B cell (primary cell): ENCODE measurements around the gene ERP27. TPM values are rescaled to one million over a fixed set of nuclear protein-coding genes. Genes with fewer than 3 reads are reported as not detected.
A peak's percentile ranks its signal among the peaks of the same experiment; 100 is the strongest.

Experiments
- ATAC-seq: fragments of 200-7000 bp; cut with Tn5 transposase; one replicate; pipeline ENCODE4 v1.10.0; 2021; ENCODE audit warnings: low read depth, mild to moderate bottlenecking, moderate number of reproducible peaks, moderate library complexity
- CTCF ChIA-PET: fragments of 350-600 bp; sonication (Branson Sonifier 250); formaldehyde crosslinking; loops from one replicate; lab custom pipeline; 2021; ENCODE audit warnings: antibody characterized with exemption, inconsistent platforms; lab: Charles Lee
- POLR2A ChIA-PET: fragments of 350-600 bp; sonication (Branson Sonifier 250); formaldehyde crosslinking; loops from one replicate; lab custom pipeline; 2021; ENCODE audit warnings: antibody characterized with exemption; lab: Charles Lee
- DNase-seq: peaks from one replicate; pipeline ENCODE4 v3.0.0; 2013
- H2AFZ ChIP-seq: 2 replicates; pipeline ENCODE4 v1.6.1; 2012; ENCODE audit warnings: mild to moderate bottlenecking, low read depth, low read length; ENCODE audit not compliant: insufficient read depth, poor library complexity, severe bottlenecking
- H3K27ac ChIP-seq, 2 donors: 1 replicate in 1 of 2; 2 replicates in 1 of 2; pipeline ENCODE4 v1.5.1; 2012 to 2013; ENCODE audit warnings: low read length in 2 of 2, mild to moderate bottlenecking in 2 of 2, moderate library complexity in 1 of 2
- H3K27me3 ChIP-seq, 4 experiments: fragments of 200-600 bp in 1 of 4; sonication (generic) in 1 of 4; replicated peaks in 1 of 4; 1 replicate in 2 of 4; 2 replicates in 2 of 4; pipeline versions ENCODE4 v1.6.1 to v1.7.0; 2013 to 2016; ENCODE audit warnings: low read length in 3 of 4, mild to moderate bottlenecking in 2 of 4, mixed read lengths in 1 of 4, moderate library complexity in 1 of 4; ENCODE audit not compliant: insufficient read depth in 4 of 4, control insufficient read depth in 3 of 4; ENCODE audit errors: control extremely low read depth in 1 of 4
- H3K36me3 ChIP-seq, 2 experiments: replicated peaks in 1 of 2; 1 replicate in 1 of 2; 2 replicates in 1 of 2; pipeline versions ENCODE4 v1.6.1 to v1.7.1; 2013; ENCODE audit warnings: low read length in 1 of 2; ENCODE audit not compliant: insufficient read depth in 2 of 2, control insufficient read depth in 1 of 2; ENCODE audit errors: control extremely low read depth in 1 of 2, extremely low read depth in 1 of 2
- H3K4me1 ChIP-seq, 2 donors: fragments of 200-600 bp in 1 of 2; sonication (generic) in 1 of 2; 1 replicate in 1 of 2; 2 replicates in 1 of 2; pipeline versions ENCODE4 v1.5.1 to v1.6.1; 2013 to 2017; ENCODE audit warnings: low read length in 2 of 2; ENCODE audit not compliant: control insufficient read depth in 2 of 2, insufficient read depth in 2 of 2
- H3K4me2 ChIP-seq: replicated peaks from 2 replicates; pipeline ENCODE3; 2012; ENCODE audit warnings: mild to moderate bottlenecking, low read depth, low read length; ENCODE audit not compliant: poor library complexity, severe bottlenecking
- H3K4me3 ChIP-seq, 5 experiments: fragments of 200-600 bp in 1 of 5; sonication (generic) in 1 of 5; 1 replicate in 3 of 5; 2 replicates in 2 of 5; pipeline versions ENCODE4 v1.5.1 to v1.7.0; 2011 to 2016; ENCODE audit warnings: low read length in 4 of 5, mild to moderate bottlenecking in 4 of 5, low read depth in 2 of 5, control low read depth in 1 of 5, moderate library complexity in 1 of 5; ENCODE audit not compliant: insufficient read depth in 1 of 5; ENCODE audit errors: control extremely low read depth in 1 of 5, extremely low read depth in 1 of 5
- H3K79me2 ChIP-seq: fragments of 200-600 bp; sonication (generic); one replicate; pipeline ENCODE4 v1.6.0; 2016; ENCODE audit warnings: low read length; ENCODE audit not compliant: control insufficient read depth, insufficient read depth
- H3K9ac ChIP-seq: fragments of 200-600 bp; sonication (generic); 2 replicates; pipeline ENCODE4 v1.6.1; 2017; ENCODE audit warnings: mild to moderate bottlenecking, low read length, moderate library complexity
- H3K9me3 ChIP-seq, 3 donors: one replicate each; pipeline versions ENCODE4 v1.6.1 to v1.7.1; 2013; ENCODE audit warnings: low read length in 2 of 3; ENCODE audit not compliant: control insufficient read depth in 2 of 3, insufficient read depth in 1 of 3; ENCODE audit errors: control extremely low read depth in 1 of 3
- H4K20me1 ChIP-seq: 2 replicates; pipeline ENCODE4 v1.6.0; 2012; ENCODE audit warnings: mild to moderate bottlenecking, low read length; ENCODE audit not compliant: insufficient read depth, control insufficient read depth, poor library complexity, severe bottlenecking
- H3K27ac Mint-ChIP-seq: one replicate; pipeline ENCODE4 v1.8.0; 2021; ENCODE audit warnings: mixed read lengths
- H3K27me3 Mint-ChIP-seq: one replicate; pipeline ENCODE4 v1.8.0; 2021; ENCODE audit warnings: mixed read lengths
- H3K4me1 Mint-ChIP-seq: one replicate; pipeline ENCODE4 v1.8.0; 2021; ENCODE audit warnings: mixed read lengths
- H3K4me3 Mint-ChIP-seq: one replicate; pipeline ENCODE4 v1.8.0; 2021; ENCODE audit warnings: mixed read lengths
- H3K9me3 Mint-ChIP-seq: one replicate; pipeline ENCODE4 v1.8.0; 2022; ENCODE audit warnings: mixed read lengths; ENCODE audit not compliant: insufficient read depth
- CTCF ChIP-seq: fragments of 200-600 bp; IDR thresholded peaks from one replicate; pipeline ENCODE4 v1.8.0; 2022; ENCODE audit warnings: antibody characterized with exemption, mild to moderate bottlenecking
- EZH2 ChIP-seq: IDR thresholded peaks from 2 replicates; pipeline ENCODE4 v1.6.1; 2012; ENCODE audit warnings: borderline replicate concordance, low read depth, mild to moderate bottlenecking, moderate library complexity, low read length; ENCODE audit not compliant: insufficient read depth, poor library complexity, severe bottlenecking
- WGBS: methylation state at CpG from one replicate; pipeline ENCODE4 v1.1.5; 2013; ENCODE audit warnings: missing lambda C conversion rate; ENCODE audit not compliant: insufficient coverage; 5-methylcytosine and 5-hydroxymethylcytosine counted together
- intact Hi-C: fragments of 100-400 bp; cut with micrococcal nuclease; formaldehyde crosslinking; loops from one replicate; pipeline ENCODE4 v1.10.0; 2022
- polyA plus RNA-seq: library from polyadenylated mRNA; depleted of rRNA; stranded (reverse); fragments of >200 nt; gene quantifications from 2 replicates; pipeline ENCODE4 v1.2.3, GENCODE V29; 2012
- total RNA-seq, 2 donors: library from RNA; stranded (reverse); fragments of 120-200 nt in 1 of 2; gene quantifications; 1 replicate in 1 of 2; 2 replicates in 1 of 2; pipeline versions ENCODE4 v1.2.3 to v1.2.4, GENCODE V29; 2013 to 2022

The ERP27 gene
- total and polyA plus RNA-seq, 2 donors (not counting 1 experiment from before 2014, with no cell fraction given), result 7.8 to 9.0 TPM

- no peak overlapping the region for H2AFZ ChIP-seq
- peaks cover 11 to 19% of the 10 kb centered on the region in 2 donors for H3K4me1 ChIP-seq
- no peak overlapping the region for H3K4me2 ChIP-seq
- 94% methylated on average over 5 of the region's 6 CpGs for WGBS
- peaks cover 19 to 60% of the 10 kb centered on the region in 2 experiments for H3K36me3 ChIP-seq
- H3K27me3 ChIP-seq, result no peaks in the 10 kb centered on the region
- TF ChIP-seq EZH2 (no peak), CTCF (no peak)
- H3K9ac ChIP-seq, result no peak overlapping the region
- peaks cover 0 to 8% (median 0%) of the 10 kb centered on the region in 3 donors for H3K9me3 ChIP-seq
- no peak overlapping the region for H3K4me3 ChIP-seq
- ATAC-seq, result no peak
- H3K4me3 Mint-ChIP-seq, result no peak overlapping the region
- peaks cover 2% of the 10 kb centered on the region for H3K9me3 Mint-ChIP-seq
- H3K27ac ChIP-seq, result no peak overlapping the region
- H3K79me2 ChIP-seq, result peaks cover 22% of the 10 kb centered on the region
- H3K27me3 Mint-ChIP-seq, result no peaks in the 10 kb centered on the region
- intact Hi-C loops, result loop anchor here (2.0 kb wide), 1 partner anchor 58 kb away; no protein-coding TSS in a partner anchor
- peaks cover 28% of the 10 kb centered on the region for H3K4me1 Mint-ChIP-seq
- H4K20me1 ChIP-seq, result no peaks in the 10 kb centered on the region
- POLR2A ChIA-PET, result no interaction called here
- CTCF ChIA-PET, result interaction anchor here (0.8 to 4.9 kb wide), 6 partner anchors 49 to 750 kb away, joined by 3 to 60 read pairs (median 4); no protein-coding TSS in a partner anchor
- no peak for DNase-seq
- H3K27ac Mint-ChIP-seq, result peak overlapping the region; percentile 33
Observed at GRCh38 chr12:14936224-14936861, 2.0 kb downstream of the ERP27 start.

GRCh38 chr12:14935031-14935430 is 3.3 kb downstream of the ERP27 start:
- H3K4me3 Mint-ChIP-seq, result no peak overlapping the region
- TF ChIP-seq EZH2 (no peak), CTCF (no peak)
- H3K79me2 ChIP-seq, result peaks cover 22% of the 10 kb centered on the region
- H3K9ac ChIP-seq, result no peak overlapping the region
- no peak overlapping the region for H2AFZ ChIP-seq
- H3K9me3 ChIP-seq, result peaks cover 0 to 8% (median 0%) of the 10 kb centered on the region in 3 donors
- H3K27ac ChIP-seq, result no peak overlapping the region
- H3K4me2 ChIP-seq, result no peak overlapping the region
- no peak for ATAC-seq
- CTCF ChIA-PET, result no interaction called here
- H3K27me3 ChIP-seq, result no peaks in the 10 kb centered on the region
- H3K27ac Mint-ChIP-seq, result no peak overlapping the region
- H3K9me3 Mint-ChIP-seq, result peaks cover 2% of the 10 kb centered on the region
- 80% methylated on average over 1 of the region's 4 CpGs for WGBS
- H3K4me1 ChIP-seq, result peaks cover 11 to 19% of the 10 kb centered on the region in 2 donors
- peaks cover 19 to 49% of the 10 kb centered on the region in 2 experiments for H3K36me3 ChIP-seq
- H3K27me3 Mint-ChIP-seq, result no peaks in the 10 kb centered on the region
- POLR2A ChIA-PET, result no interaction called here
- DNase-seq, result no peak
- H4K20me1 ChIP-seq, result no peaks in the 10 kb centered on the region
- H3K4me3 ChIP-seq, result no peak overlapping the region
- peaks cover 26% of the 10 kb centered on the region for H3K4me1 Mint-ChIP-seq
- intact Hi-C loops, result no loop called here
